Mucosa of rectum (tissue), 2 donors: ENCODE results near the gene KIF26B.

Experiments
- H3K27ac ChIP-seq, 2 donors: one replicate each; pipeline ENCODE4 v1.7.0; 2013; ENCODE audit warnings: inconsistent platforms in 2 of 2, low read depth in 2 of 2, low read length in 2 of 2
- H3K27me3 ChIP-seq, 2 donors: one replicate each; pipeline ENCODE4 v1.7.0; 2013; ENCODE audit warnings: low read length in 2 of 2; ENCODE audit not compliant: control insufficient read depth in 2 of 2, insufficient read depth in 2 of 2
- H3K36me3 ChIP-seq, 2 donors: one replicate each; pipeline ENCODE4 v1.7.0; 2013; ENCODE audit warnings: low read length in 2 of 2; ENCODE audit not compliant: control insufficient read depth in 2 of 2, insufficient read depth in 2 of 2
- H3K4me1 ChIP-seq, 2 donors: one replicate each; pipeline ENCODE4 v1.7.0; 2013; ENCODE audit warnings: low read length in 2 of 2, mild to moderate bottlenecking in 1 of 2; ENCODE audit not compliant: control insufficient read depth in 2 of 2, insufficient read depth in 2 of 2
- H3K4me3 ChIP-seq, 2 donors: one replicate each; pipeline ENCODE4 v1.7.0; 2013; ENCODE audit warnings: low read length in 2 of 2
- H3K9ac ChIP-seq, 2 donors: one replicate each; pipeline ENCODE4 v1.7.0; 2013; ENCODE audit warnings: low read length in 2 of 2, low read depth in 1 of 2, mild to moderate bottlenecking in 1 of 2
- H3K9me3 ChIP-seq, 2 donors: one replicate each; pipeline ENCODE4 v1.7.0; 2013; ENCODE audit warnings: low read length in 2 of 2; ENCODE audit not compliant: control insufficient read depth in 2 of 2
- donor health status: healthy.
- donor health status: Normal muscosa, but diverticular disease.

Gene KIF26B

GRCh38 chr1:245404527-245404926 lies 249.7 kb downstream of the KIF26B start:
- Histone ChIP-seq H3K9me3 (no peaks in the 10 kb centered on the region), H3K9ac (no peak overlapping the region), H3K4me3 (no peak overlapping the region), H3K4me1 (no peaks in the 10 kb centered on the region), H3K27me3 (peaks cover 9 to 27% of the 10 kb centered on the region in 2 donors), H3K27ac (no peak overlapping the region), H3K36me3 (no peaks in the 10 kb centered on the region)

GRCh38 chr1:245404952-245405351 lies 250.2 kb downstream of the KIF26B start:
- Histone ChIP-seq H3K36me3 (no peaks in the 10 kb centered on the region), H3K9ac (no peak overlapping the region), H3K27ac (no peak overlapping the region), H3K9me3 (no peaks in the 10 kb centered on the region), H3K4me1 (no peaks in the 10 kb centered on the region), H3K4me3 (no peak overlapping the region), H3K27me3 (peaks cover 9 to 25% of the 10 kb centered on the region in 2 donors)

GRCh38 chr1:245406426-245406825 lies 251.6 kb downstream of the KIF26B start:
- H3K4me3 ChIP-seq: no peak overlapping the region
- no peak overlapping the region for H3K9ac ChIP-seq
- H3K9me3 ChIP-seq: no peaks in the 10 kb centered on the region
- no peaks in the 10 kb centered on the region for H3K4me1 ChIP-seq
- no peaks in the 10 kb centered on the region for H3K36me3 ChIP-seq
- no peak overlapping the region for H3K27ac ChIP-seq
- H3K27me3 ChIP-seq: peaks cover 9 to 32% of the 10 kb centered on the region in 2 donors

- H3K36me3 ChIP-seq: no peaks in the 10 kb centered on the region
- no peak overlapping the region for H3K4me3 ChIP-seq
- H3K27ac ChIP-seq: no peak overlapping the region
- H3K4me1 ChIP-seq: no peaks in the 10 kb centered on the region
- no peaks in the 10 kb centered on the region for H3K9me3 ChIP-seq
- no peak overlapping the region for H3K9ac ChIP-seq
- H3K27me3 ChIP-seq: peaks cover 9 to 38% of the 10 kb centered on the region in 2 donors
Observed at GRCh38 chr1:245407983-245408382, 253.2 kb downstream of the KIF26B start.

GRCh38 chr1:245409341-245410195 lies 254.8 kb downstream of the KIF26B start:
- H3K27ac ChIP-seq: no peak overlapping the region
- peaks cover 9 to 34% of the 10 kb centered on the region in 2 donors for H3K27me3 ChIP-seq
- H3K9ac ChIP-seq: no peak overlapping the region

GRCh38 chr1:245411245-245412036 lies 256.7 kb downstream of the KIF26B start:
- Histone ChIP-seq H3K4me3 (no peak overlapping the region), H3K9ac (no peak overlapping the region), H3K4me1 (no peaks in the 10 kb centered on the region), H3K9me3 (no peaks in the 10 kb centered on the region), H3K27me3 (peaks cover 2 to 24% of the 10 kb centered on the region in 2 donors), H3K36me3 (no peaks in the 10 kb centered on the region), H3K27ac (no peak overlapping the region)

More at GRCh38 chr1:245409341-245410195, 254.8 kb downstream of the KIF26B start:
- no peak overlapping the region for H3K4me3 ChIP-seq
- H3K36me3 ChIP-seq: no peaks in the 10 kb centered on the region
- H3K4me1 ChIP-seq: no peaks in the 10 kb centered on the region
- H3K9me3 ChIP-seq: no peaks in the 10 kb centered on the region

- Histone ChIP-seq H3K9me3 (no peaks in the 10 kb centered on the region), H3K27ac (no peak overlapping the region), H3K4me3 (no peak overlapping the region), H3K9ac (no peak overlapping the region), H3K27me3 (peaks cover 3 to 24% of the 10 kb centered on the region in 2 donors), H3K36me3 (no peaks in the 10 kb centered on the region), H3K4me1 (no peaks in the 10 kb centered on the region)
Observed at GRCh38 chr1:245412306-245412705, 257.5 kb downstream of the KIF26B start.

GRCh38 chr1:245416781-245417180 lies 262.0 kb downstream of the KIF26B start:
- no peaks in the 10 kb centered on the region for H3K9me3 ChIP-seq
- H3K4me3 ChIP-seq: no peak overlapping the region
- H3K36me3 ChIP-seq: no peaks in the 10 kb centered on the region
- peaks cover 3 to 13% of the 10 kb centered on the region in 2 donors for H3K27me3 ChIP-seq
- no peak overlapping the region for H3K9ac ChIP-seq
- H3K27ac ChIP-seq: no peak overlapping the region
- H3K4me1 ChIP-seq: no peaks in the 10 kb centered on the region

- Histone ChIP-seq H3K27me3 (peaks cover 5 to 7% of the 10 kb centered on the region in 2 donors), H3K9ac (no peak overlapping the region), H3K4me3 (no peak overlapping the region)
Observed at GRCh38 chr1:245418077-245418476, 263.3 kb downstream of the KIF26B start.

GRCh38 chr1:245419461-245419978 lies 264.7 kb downstream of the KIF26B start:
- Histone ChIP-seq H3K9me3 (no peaks in the 10 kb centered on the region), H3K4me1 (no peaks in the 10 kb centered on the region), H3K27ac (no peak overlapping the region), H3K36me3 (no peaks in the 10 kb centered on the region), H3K9ac (no peak overlapping the region), H3K4me3 (no peak overlapping the region), H3K27me3 (peaks cover 0 to 5% of the 10 kb centered on the region in 2 donors)

More at GRCh38 chr1:245418077-245418476, 263.3 kb downstream of the KIF26B start:
- Histone ChIP-seq H3K4me1 (no peaks in the 10 kb centered on the region), H3K9me3 (no peaks in the 10 kb centered on the region), H3K27ac (no peak overlapping the region), H3K36me3 (no peaks in the 10 kb centered on the region)
